Measurements from ENCODE around the gene ACY1.

ACY1 gene

DNA sequence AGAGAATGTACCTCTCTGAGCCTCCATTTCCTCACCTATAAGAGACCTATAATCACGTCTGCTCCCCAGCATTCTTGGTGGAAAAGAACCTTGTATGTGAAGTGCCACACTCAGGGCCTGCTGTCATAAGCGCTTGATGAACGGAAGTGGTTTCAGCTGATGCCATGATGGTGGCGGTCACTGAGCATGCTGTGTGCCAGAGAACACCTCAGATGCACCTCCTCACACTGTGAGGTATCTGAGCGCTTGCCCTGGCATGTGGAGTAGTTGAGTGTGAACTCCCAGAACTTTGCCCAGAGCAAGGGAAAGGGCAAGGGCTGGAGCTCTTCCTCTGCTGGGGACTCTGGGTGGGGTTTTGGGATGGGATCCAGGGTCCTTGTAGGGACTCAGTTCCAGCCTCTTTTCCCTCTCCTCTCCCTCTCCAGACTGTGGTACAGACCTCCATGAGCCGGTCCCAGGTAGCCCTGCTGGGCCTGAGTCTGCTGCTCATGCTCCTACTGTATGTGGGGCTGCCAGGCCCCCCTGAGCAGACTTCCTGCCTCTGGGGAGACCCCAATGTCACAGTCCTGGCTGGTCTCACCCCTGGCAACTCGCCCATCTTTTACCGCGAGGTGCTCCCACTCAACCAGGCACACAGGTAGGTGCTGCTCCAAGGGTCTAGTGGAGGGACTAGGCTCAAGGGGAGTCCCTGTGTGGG is 5.7 kb upstream of the ACY1 start:
- no peak overlapping the region for H3K4me3 ChIP-seq (ENCODE audit: low read length)
- TF ChIP-seq CTCF (conservative IDR thresholded peaks at IDR 0.05; ENCODE audit: low read length) = no peak
- DNase-seq (ENCODE audit: low read depth) = no peak

- no peak overlapping the region for H3K4me3 ChIP-seq (ENCODE audit: low read length)
- DNase-seq (ENCODE audit: low read depth) = no peak
- TF ChIP-seq CTCF (conservative IDR thresholded peaks at IDR 0.05; ENCODE audit: low read length) = no peak
Measured at GRCh38 chr3:51978143-51978502, 5.2 kb upstream of the ACY1 start.

- no peak for DNase-seq (ENCODE audit: low read depth)
- no peak overlapping the region for H3K4me3 ChIP-seq (ENCODE audit: low read length)
- no peak for TF ChIP-seq CTCF (conservative IDR thresholded peaks at IDR 0.05; ENCODE audit: low read length)
Measured at GRCh38 chr3:51980253-51980652, 3.1 kb upstream of the ACY1 start.

DNA sequence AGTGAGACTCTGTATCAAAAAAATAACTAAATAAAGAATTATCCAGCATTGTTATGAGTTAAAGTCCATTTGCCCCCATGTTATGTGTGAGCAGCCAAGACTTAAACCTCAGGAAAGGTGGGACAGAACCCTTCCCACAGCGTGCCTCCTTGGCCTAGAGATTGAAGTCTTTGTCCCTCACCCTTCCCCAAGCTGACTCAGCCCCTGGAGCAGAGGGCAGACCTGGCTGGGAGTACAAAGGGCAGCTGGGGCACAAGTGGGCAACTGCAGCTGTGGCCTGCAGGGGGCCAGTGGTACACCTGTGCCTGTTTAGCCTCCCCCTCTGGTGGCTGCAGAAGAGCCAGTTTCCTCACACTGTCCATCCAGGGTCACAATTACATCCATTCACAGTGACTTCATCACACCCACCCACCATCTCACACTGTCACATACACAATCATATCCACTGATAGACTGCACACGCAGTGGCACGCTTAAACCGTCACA is 940 bp upstream of the ACY1 start:
- DNase-seq (ENCODE audit: low read depth) = no peak
- peak; percentile 51 for TF ChIP-seq CTCF (conservative IDR thresholded peaks at IDR 0.05; ENCODE audit: low read length)

DNA sequence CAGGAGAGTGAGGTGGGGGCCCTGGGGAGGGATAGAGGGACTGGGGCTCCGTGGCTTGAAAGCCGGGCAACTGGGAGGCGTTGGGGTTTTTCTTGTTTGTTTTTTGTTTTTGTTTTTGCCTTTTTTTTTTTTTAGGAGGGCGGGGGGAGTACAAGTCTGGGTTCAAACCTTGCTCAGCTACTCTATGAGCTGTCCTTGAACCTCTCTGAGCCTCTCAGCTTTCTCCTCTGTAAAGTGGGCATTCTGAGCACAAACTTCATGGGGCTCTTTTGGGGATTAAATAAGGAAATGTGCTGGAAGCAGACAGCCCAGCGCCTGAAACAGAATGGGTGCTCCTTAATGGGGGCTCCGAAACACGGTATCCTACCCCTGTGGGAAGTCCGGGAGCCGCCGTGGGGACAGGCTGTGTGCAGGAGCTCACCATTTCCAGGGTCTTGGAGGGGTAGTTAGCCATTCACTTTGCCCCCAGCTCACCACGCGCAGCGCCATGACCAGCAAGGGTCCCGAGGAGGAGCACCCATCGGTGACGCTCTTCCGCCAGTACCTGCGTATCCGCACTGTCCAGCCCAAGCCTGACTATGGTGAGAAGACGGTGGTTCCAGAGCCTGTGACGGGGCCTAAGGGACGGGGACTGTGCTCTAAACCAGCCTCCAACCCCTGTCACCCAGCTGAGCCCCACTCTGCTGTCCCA is 388 bp downstream of the ACY1 start:
- peak overlapping the region; percentile 72 for H3K4me3 ChIP-seq (ENCODE audit: low read length)
- TF ChIP-seq CTCF (conservative IDR thresholded peaks at IDR 0.05; ENCODE audit: low read length) = no peak
- no peak for DNase-seq (ENCODE audit: low read depth)

More for the DNA sequence above, 940 bp upstream of the ACY1 start:
- H3K4me3 ChIP-seq (ENCODE audit: low read length) = peak overlapping the region; percentile 72

DNA sequence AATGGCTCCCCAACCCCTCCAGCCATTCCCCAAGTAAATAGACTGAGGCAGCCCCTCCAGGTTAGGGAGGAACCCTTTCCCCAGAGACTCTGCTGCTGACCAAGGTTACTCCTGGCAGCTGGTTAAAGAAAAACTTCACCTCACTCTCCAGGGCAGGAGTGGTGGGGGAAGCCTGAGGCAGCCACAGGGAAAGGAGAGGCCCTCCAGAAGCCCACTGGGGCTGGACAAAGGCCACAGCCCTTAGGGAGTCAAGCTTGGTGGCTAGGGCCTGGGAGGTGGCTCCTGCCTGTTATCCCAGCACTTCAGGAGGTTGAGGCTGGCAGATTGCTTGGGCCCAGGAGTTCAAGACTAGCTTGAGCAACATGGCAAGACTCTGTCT is 923 bp downstream of the ACY1 start:
- no peak for TF ChIP-seq CTCF (conservative IDR thresholded peaks at IDR 0.05; ENCODE audit: low read length)
- DNase-seq (ENCODE audit: low read depth) = no peak
- H3K4me3 ChIP-seq (ENCODE audit: low read length) = peak overlapping the region; percentile 72; the same call in 1 of the 2 replicates

GRCh38 chr3:51985063-51985462 is 1.7 kb downstream of the ACY1 start:
- no peak overlapping the region for H3K4me3 ChIP-seq (ENCODE audit: low read length)
- no peak for DNase-seq (ENCODE audit: low read depth)
- no peak for TF ChIP-seq CTCF (conservative IDR thresholded peaks at IDR 0.05; ENCODE audit: low read length)
